SU-DHL-6 (cell line): ENCODE data around the gene GJD4.
A peak's percentile ranks its signal among the peaks of the same experiment; 100 is the strongest.

Experiments
- H2AFZ ChIP-seq: fragments of 200-600 bp; sonication (generic); 2 replicates; pipeline ENCODE4 v1.6.1; 2014; ENCODE audit warnings: low read depth, mild to moderate bottlenecking, moderate library complexity, mixed read lengths, antibody characterized with exemption, low read length; ENCODE audit not compliant: severe bottlenecking
- H3F3A ChIP-seq: fragments of 200-600 bp; shearing (Covaris generic); 2 replicates; pipeline ENCODE4 v1.6.0; 2016; ENCODE audit warnings: antibody characterized with exemption, mild to moderate bottlenecking; ENCODE audit not compliant: insufficient read depth
- H3K27ac ChIP-seq: fragments of 200-600 bp; sonication (generic); 2 replicates; pipeline ENCODE4 v1.5.1; 2016; ENCODE audit warnings: low read depth, mild to moderate bottlenecking, low read length, moderate library complexity, mixed read lengths
- H3K27me3 ChIP-seq: fragments of 200-600 bp; sonication (generic), shearing (Covaris generic); 2 replicates; pipeline ENCODE4 v1.6.0; 2014; ENCODE audit warnings: mild to moderate bottlenecking, low read length
- H3K36me3 ChIP-seq: fragments of 200-600 bp; sonication (generic); 2 replicates; pipeline ENCODE4 v1.6.1; 2014; ENCODE audit warnings: mild to moderate bottlenecking, low read length, mixed read lengths
- H3K4me2 ChIP-seq: fragments of 300-600, 200-600 bp; shearing (Covaris generic), sonication (generic); 2 replicates; pipeline ENCODE4 v1.6.0; 2014; ENCODE audit warnings: low read length, low read depth, mild to moderate bottlenecking; ENCODE audit not compliant: poor library complexity, severe bottlenecking
- H3K4me3 ChIP-seq: fragments of 200-600 bp; sonication (generic); 2 replicates; pipeline ENCODE4 v1.5.1; 2014; ENCODE audit warnings: antibody characterized with exemption, low read length, mild to moderate bottlenecking, mixed read lengths; ENCODE audit not compliant: insufficient read depth, poor library complexity, severe bottlenecking
- H3K79me2 ChIP-seq: fragments of 200-600 bp; sonication (generic); 2 replicates; pipeline ENCODE4 v1.6.1; 2014; ENCODE audit warnings: mild to moderate bottlenecking, low read length, moderate library complexity; ENCODE audit not compliant: insufficient read depth
- H3K9ac ChIP-seq: fragments of 200-600 bp; sonication (generic); 2 replicates; pipeline ENCODE4 v1.7.0; 2014; ENCODE audit warnings: mild to moderate bottlenecking, low read length
- H3K9me2 ChIP-seq: fragments of 200-600 bp; sonication (generic); replicated peaks from 2 replicates; pipeline ENCODE4 v1.6.1; 2014; ENCODE audit warnings: low read length; ENCODE audit not compliant: insufficient read depth
- H3K9me3 ChIP-seq: fragments of 200-600 bp; sonication (generic); 2 replicates; pipeline ENCODE4 v1.6.1; 2014; ENCODE audit warnings: low read length, mixed read lengths; ENCODE audit not compliant: insufficient read depth
- H4K20me1 ChIP-seq: fragments of 200-600 bp; sonication (generic); 2 replicates; pipeline ENCODE4 v1.6.1; 2014; ENCODE audit warnings: low read depth, mild to moderate bottlenecking, antibody characterized with exemption, low read length, moderate library complexity, mixed read lengths
- EZH2phosphoT487 ChIP-seq: fragments of 200-600 bp; sonication (generic), shearing (Covaris generic); conservative IDR thresholded peaks from 2 replicates; pipeline ENCODE4 v1.6.1; 2018; ENCODE audit warnings: mild to moderate bottlenecking, antibody characterized with exemption, low read length, moderate library complexity, mixed read lengths
- TF ChIP-seq, protein P1 (sequence below): fragments of 200-600 bp; sonication (generic); IDR thresholded peaks from one replicate; pipeline ENCODE4 v1.5.1; 2017; ENCODE audit warnings: antibody characterized with exemption, mild to moderate bottlenecking, low read length, moderate library complexity; ENCODE audit not compliant: insufficient read depth, poor library complexity, severe bottlenecking

The GJD4 gene

DNA sequence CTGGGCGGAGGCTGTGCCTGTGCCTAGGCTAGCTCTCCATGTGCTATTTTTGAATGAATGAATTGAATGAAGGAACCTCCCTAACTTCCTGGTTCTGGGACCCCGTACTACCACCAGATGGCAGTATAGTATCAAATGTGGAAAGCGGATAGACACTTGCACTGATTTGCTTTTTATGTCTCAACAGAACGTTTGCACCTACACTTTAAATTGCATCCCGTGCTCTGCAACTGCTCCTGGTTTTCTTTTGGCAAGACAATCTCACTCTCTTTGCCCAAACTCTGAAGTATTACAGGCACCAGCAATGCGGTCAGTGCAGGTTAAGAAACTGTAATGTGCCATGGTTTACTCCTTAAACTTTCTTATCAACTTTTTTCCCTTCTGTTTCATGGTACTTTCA, 30.4 kb downstream of the GJD4 start:
- Histone ChIP-seq H3K9me2 (no peaks in the 10 kb centered on the region), H3K4me3 (no peak overlapping the region), H3K36me3 (no peaks in the 10 kb centered on the region), H3K4me2 (no peak overlapping the region), H3K27ac (no peak overlapping the region), H3K9ac (no peak overlapping the region), H3K9me3 (no peaks in the 10 kb centered on the region), H3K27me3 (no peaks in the 10 kb centered on the region), H3F3A (no peaks in the 10 kb centered on the region), H3K79me2 (no peaks in the 10 kb centered on the region), H2AFZ (no peak overlapping the region), H4K20me1 (no peaks in the 10 kb centered on the region)
- TF ChIP-seq, protein P1, sequence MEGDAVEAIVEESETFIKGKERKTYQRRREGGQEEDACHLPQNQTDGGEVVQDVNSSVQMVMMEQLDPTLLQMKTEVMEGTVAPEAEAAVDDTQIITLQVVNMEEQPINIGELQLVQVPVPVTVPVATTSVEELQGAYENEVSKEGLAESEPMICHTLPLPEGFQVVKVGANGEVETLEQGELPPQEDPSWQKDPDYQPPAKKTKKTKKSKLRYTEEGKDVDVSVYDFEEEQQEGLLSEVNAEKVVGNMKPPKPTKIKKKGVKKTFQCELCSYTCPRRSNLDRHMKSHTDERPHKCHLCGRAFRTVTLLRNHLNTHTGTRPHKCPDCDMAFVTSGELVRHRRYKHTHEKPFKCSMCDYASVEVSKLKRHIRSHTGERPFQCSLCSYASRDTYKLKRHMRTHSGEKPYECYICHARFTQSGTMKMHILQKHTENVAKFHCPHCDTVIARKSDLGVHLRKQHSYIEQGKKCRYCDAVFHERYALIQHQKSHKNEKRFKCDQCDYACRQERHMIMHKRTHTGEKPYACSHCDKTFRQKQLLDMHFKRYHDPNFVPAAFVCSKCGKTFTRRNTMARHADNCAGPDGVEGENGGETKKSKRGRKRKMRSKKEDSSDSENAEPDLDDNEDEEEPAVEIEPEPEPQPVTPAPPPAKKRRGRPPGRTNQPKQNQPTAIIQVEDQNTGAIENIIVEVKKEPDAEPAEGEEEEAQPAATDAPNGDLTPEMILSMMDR: peak; percentile 65
- TF ChIP-seq EZH2phosphoT487: no peak

GRCh38 chr10:35636956-35637355, 31.8 kb downstream of the GJD4 start:
- TF ChIP-seq EZH2phosphoT487: no peak
- TF ChIP-seq, protein P1: no peak
- no peaks in the 10 kb centered on the region for H3K27me3 ChIP-seq
- no peak overlapping the region for H3K4me3 ChIP-seq
- no peaks in the 10 kb centered on the region for H3F3A ChIP-seq
- H4K20me1 ChIP-seq: no peaks in the 10 kb centered on the region
- H3K9me3 ChIP-seq: no peaks in the 10 kb centered on the region
- no peak overlapping the region for H3K9ac ChIP-seq
- no peaks in the 10 kb centered on the region for H3K79me2 ChIP-seq
- H2AFZ ChIP-seq: no peak overlapping the region
- no peak overlapping the region for H3K27ac ChIP-seq
- no peaks in the 10 kb centered on the region for H3K36me3 ChIP-seq
- no peak overlapping the region for H3K4me2 ChIP-seq
- no peaks in the 10 kb centered on the region for H3K9me2 ChIP-seq

GRCh38 chr10:35637462-35637861, 32.3 kb downstream of the GJD4 start:
- no peaks in the 10 kb centered on the region for H3K79me2 ChIP-seq
- no peaks in the 10 kb centered on the region for H3K36me3 ChIP-seq
- H3F3A ChIP-seq: no peaks in the 10 kb centered on the region
- H3K4me3 ChIP-seq: no peak overlapping the region
- no peak overlapping the region for H3K4me2 ChIP-seq
- H3K9ac ChIP-seq: no peak overlapping the region
- no peak overlapping the region for H3K27ac ChIP-seq
- no peaks in the 10 kb centered on the region for H4K20me1 ChIP-seq
- no peak overlapping the region for H2AFZ ChIP-seq
- H3K9me2 ChIP-seq: no peaks in the 10 kb centered on the region
- no peak for TF ChIP-seq EZH2phosphoT487
- TF ChIP-seq, protein P1: no peak
- no peaks in the 10 kb centered on the region for H3K27me3 ChIP-seq
- H3K9me3 ChIP-seq: no peaks in the 10 kb centered on the region

GRCh38 chr10:35638101-35638500, 33.0 kb downstream of the GJD4 start:
- Histone ChIP-seq H3K36me3 (no peaks in the 10 kb centered on the region), H3K79me2 (no peaks in the 10 kb centered on the region), H3F3A (no peaks in the 10 kb centered on the region), H3K27me3 (no peaks in the 10 kb centered on the region), H3K9me3 (no peaks in the 10 kb centered on the region), H3K9ac (no peak overlapping the region), H3K4me3 (no peak overlapping the region), H3K9me2 (no peaks in the 10 kb centered on the region), H3K27ac (no peak overlapping the region), H4K20me1 (no peaks in the 10 kb centered on the region), H2AFZ (no peak overlapping the region), H3K4me2 (no peak overlapping the region)
- TF ChIP-seq, protein P1: no peak
- TF ChIP-seq EZH2phosphoT487: no peak
